Stimulated activated CD4-positive, alpha-beta T cell treated with anti-CD3 and anti-CD28 coated beads, Interleukin-15, amount 100 ng/mL, for 48 hours (primary cell): ENCODE data around the gene AOPEP.

ENCODE experiments used
- DNase-seq, 2 donors: peaks; one replicate each; pipeline ENCODE4 v3.0.0-alpha.2; 2020; ENCODE audit warnings: low read depth in 2 of 2

Gene AOPEP, protein sequence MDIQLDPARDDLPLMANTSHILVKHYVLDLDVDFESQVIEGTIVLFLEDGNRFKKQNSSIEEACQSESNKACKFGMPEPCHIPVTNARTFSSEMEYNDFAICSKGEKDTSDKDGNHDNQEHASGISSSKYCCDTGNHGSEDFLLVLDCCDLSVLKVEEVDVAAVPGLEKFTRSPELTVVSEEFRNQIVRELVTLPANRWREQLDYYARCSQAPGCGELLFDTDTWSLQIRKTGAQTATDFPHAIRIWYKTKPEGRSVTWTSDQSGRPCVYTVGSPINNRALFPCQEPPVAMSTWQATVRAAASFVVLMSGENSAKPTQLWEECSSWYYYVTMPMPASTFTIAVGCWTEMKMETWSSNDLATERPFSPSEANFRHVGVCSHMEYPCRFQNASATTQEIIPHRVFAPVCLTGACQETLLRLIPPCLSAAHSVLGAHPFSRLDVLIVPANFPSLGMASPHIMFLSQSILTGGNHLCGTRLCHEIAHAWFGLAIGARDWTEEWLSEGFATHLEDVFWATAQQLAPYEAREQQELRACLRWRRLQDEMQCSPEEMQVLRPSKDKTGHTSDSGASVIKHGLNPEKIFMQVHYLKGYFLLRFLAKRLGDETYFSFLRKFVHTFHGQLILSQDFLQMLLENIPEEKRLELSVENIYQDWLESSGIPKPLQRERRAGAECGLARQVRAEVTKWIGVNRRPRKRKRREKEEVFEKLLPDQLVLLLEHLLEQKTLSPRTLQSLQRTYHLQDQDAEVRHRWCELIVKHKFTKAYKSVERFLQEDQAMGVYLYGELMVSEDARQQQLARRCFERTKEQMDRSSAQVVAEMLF

DNA sequence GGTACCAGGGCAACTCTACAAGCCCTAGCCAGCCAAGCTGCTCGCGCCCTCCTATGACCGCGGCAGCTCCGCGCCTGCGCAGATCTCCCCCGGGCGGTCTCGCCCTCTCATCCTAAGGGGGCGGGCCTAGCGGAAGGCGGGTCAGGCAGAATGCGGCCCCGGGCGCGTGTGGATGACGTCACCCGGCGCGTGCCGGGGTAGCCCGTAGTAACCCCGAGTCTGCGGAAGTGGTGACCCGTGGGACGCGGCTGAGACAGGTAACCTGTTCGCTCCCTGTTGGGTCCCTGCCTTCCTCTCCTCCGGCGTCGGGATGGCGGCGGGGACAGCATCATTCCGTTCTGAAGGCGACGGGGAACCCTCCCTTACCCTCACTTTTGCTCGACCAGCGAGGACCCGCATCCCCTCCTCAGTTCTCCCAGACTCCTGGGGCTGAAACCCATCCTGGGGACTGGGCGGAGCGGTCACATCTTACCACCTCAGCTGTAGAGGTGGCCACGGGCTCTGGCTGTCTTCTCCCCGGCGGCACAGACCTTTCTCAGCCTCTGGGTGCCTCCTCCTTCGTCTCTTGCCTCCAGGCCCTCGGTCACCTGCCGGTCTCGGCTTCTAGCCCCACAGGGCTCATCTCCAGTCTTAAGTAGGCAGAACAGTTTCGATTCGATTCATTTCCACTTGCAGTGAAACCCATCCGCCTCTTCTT lies at the start of gene AOPEP:
TSS of gene AOPEP (plus strand) at position 205 of the 697 bp plus-strand sequence. CDS start 33,085 bp downstream, outside the sequence.
- DNase-seq: peak; percentile 97 to 99

- no peak for DNase-seq
Measured at GRCh38 chr9:94677929-94678328, 48.6 kb upstream of the AOPEP start.

DNA sequence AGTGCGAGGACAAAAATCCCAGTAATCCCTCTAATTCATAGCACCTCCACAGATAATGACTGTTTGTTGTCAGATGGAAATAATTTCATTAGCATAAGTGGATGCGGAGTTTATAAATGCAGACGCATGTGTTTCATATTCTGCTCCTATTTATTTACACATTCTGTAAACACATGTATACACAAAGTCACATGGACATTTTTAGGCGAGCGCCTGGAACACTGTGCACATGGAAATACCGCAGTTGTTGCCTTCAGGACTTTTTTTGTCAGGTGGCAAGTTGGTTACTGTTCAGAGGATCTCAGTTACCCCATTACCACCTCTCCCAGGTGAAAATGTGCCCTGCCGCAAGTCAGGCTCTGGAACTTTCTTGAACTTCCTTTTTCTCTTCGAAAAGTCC lies 46.9 kb upstream of the AOPEP start:
- DNase-seq: no peak

- DNase-seq: no peak
Measured at GRCh38 chr9:94680020-94680419, 46.5 kb upstream of the AOPEP start.

DNA sequence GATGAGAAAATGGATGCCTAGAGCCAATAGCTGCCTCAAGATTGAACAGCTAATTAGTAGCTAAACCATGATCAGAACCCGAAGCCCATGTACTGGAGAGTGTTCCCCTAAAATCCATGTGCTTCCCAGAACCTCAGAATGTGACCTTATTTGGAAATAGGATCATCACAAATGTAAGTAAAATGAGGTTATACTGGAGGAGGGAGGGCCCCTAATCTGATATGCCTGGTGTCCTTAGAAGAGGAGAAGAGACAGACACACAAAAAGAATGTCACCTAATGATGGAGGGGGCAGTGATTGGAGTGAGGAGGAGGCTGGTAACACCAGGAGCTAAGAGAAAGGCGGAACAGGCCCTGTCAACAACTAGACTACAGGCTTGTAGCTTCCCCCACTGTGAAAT lies 45.9 kb upstream of the AOPEP start:
- no peak for DNase-seq

DNA sequence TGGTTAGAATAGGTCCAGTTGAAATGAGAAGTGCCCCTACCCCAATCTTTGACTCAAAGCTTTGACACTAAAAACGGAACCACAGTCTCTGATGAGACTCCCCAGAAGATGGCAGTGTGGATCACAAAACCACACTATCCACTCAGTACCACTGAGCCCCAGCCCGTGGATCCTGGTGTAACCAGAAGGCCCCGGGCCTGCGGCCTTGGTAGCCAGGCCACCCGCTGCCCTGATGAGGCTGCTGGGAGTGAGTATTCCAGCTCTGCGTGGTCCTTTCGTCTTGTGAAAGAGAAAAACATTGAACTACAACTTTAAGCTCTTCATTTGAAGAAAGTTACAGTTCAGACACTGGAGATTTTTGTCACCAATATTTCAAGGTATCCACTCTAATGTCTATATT lies 45.0 kb upstream of the AOPEP start:
- peak; percentile 15 to 45 for DNase-seq

GRCh38 chr9:94685359-94685758 lies 41.1 kb upstream of the AOPEP start:
- DNase-seq: no peak

- no peak for DNase-seq
Measured at GRCh38 chr9:94687451-94687850, 39.0 kb upstream of the AOPEP start.

- DNase-seq: no peak
Measured at GRCh38 chr9:94690344-94690743, 36.2 kb upstream of the AOPEP start.

DNA sequence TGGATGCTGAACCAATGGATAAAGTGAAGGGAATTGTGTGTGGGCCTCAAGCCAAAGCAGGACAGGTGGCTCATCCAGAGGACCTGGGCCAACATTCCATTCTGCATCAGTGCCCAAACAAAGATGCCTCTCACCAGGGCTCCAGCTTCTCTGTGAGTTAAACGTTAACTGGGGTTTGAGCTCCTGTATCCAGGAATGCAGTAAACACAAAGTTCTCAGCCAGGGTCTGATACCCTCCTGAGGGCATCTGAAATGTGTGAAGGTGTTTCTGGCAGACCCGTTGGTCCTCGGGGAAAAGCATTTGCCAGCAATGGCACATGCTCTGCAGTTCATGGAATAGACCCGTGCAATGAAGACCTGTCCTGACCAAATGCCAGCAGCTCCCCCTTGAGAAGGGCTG lies 33.9 kb upstream of the AOPEP start:
- DNase-seq: no peak

- no peak for DNase-seq
Measured at GRCh38 chr9:94693485-94694204, 32.9 kb upstream of the AOPEP start.

- no peak for DNase-seq
Measured at GRCh38 chr9:94696545-94696944, 30.0 kb upstream of the AOPEP start.

DNA sequence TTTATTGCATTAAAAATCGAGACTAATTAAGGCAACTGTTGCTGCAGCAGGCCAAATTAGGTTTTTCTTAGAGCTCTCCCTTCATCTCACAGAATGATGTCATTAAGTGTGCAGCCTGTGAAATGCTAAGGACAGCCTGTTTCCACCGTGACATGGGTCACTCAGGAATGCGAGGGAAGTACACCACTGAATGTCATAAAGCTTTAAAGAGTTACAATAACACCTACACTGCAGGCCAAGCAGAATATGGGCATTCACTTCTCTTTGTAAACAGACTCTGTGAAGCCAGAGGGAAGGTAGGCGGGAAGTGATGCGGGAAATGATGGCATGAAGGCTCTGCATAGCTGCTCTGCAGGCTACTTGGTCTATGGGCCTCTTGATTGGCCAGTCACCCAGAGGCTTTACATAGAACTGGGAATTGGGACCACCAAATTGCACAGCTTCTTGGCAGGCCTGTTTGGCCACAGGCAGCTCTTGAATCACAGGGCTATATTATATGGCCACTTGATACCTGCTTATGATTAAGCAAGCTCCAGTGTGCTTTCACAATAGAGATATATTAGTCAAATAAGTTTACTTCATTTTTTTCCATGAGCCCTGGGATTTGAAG lies 28.4 kb upstream of the AOPEP start:
- DNase-seq: no peak

DNA sequence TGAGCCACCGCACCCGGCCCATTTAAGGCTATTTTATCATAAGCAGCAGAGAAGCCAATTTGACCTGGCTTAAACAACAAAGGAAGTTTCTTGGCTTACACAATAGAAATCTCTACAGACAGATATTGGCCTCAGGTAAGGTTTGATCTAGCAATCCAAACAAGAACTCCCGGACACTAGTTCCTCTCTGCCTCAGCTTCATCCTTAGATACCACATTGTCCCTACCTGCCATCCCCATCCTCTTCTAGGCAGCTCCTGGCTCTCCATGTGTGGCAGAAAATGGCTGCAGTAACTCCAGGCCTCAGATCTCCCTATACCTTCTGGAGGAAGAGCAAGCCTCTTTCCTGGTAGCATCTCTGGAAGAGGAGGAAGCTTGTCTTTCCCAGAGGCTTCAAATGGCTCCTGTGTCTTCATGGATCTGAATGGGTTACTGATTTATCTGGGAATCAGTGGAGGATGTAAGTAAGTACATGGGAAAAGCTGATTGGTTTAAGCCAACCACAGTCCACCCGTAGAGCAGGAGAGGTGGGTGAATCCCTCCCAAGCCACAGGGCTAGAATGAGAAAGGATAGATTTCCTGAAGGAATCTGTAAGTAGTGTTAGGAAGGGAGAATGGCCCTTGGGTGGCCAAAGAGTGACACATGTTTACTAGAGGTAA lies 26.7 kb upstream of the AOPEP start:
- no peak for DNase-seq

- no peak for DNase-seq
Measured at GRCh38 chr9:94700445-94700844, 26.1 kb upstream of the AOPEP start.

DNA sequence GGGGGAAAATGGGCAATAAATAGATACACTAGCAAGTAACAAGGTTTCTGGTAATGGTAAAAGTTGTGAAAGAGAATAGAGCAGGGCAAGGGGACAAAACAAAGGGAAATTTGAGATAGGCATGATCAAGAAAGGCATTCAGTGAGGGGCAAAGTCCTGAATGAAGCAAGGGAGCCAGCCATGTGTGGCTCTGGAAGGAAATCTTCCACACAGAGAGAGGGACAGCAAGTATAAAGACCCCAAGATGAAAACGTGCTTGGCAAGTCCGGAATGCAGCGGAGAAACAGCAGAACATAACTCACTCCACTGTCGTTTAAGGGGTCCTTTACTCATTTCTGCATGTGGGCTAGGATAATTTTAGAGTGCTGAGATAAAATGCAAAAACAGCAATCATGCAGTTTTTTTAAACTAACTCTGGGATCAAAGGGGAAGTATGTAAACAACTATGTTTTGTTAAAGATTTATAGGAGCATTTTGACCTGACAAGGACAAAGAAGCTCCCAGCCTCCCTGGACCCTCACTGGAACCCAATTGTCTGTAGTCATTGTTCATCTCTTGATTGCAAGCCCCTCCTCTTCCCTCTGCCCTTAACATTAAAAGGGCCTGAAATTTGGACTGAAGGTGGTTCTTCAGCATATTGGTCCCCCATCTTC lies 22.9 kb upstream of the AOPEP start:
- DNase-seq: no peak

DNA sequence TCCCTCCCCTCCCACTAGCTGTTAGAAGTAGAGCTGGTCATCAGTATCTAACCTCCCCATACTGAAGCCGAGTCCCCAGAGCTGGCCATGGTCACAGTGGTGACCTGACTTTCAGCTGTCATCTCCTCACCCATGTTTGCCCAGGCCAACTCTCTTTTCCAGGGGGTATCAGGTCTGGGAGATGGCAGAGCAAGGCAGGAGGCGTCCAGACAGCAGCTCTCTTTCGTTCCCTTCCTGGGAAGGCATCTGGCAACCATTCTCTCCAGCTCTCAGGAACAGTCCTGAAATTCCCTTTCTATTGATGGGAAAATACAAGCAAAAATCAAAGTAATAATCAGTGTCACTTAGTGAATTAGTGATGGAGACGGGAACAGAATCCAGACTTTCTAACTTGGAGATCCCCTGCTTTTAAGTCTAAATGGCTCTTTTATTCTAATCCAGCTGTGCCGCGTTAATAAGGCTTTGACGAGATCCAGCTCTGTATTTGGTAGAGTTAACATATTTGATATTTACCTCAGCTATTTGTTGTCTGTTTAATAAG lies 21.3 kb upstream of the AOPEP start:
- no peak for DNase-seq

GRCh38 chr9:94706922-94707321 lies 19.6 kb upstream of the AOPEP start:
- no peak for DNase-seq

GRCh38 chr9:94713436-94714215 lies 12.9 kb upstream of the AOPEP start:
- DNase-seq: no peak
